Measurements from ENCODE around the gene SYT14. TPM values are rescaled to one million over a fixed set of nuclear protein-coding genes. Genes with fewer than 3 reads are reported as not detected.
"Not testable (repeated sequence)": the region's sequence is repeated elsewhere in the genome, so short reads cannot be mapped to it uniquely, and the experiment has no call there.

SYT14 gene
- total RNA-seq, 1 donor from 2014 or later = 0.03 TPM

GRCh38 chr1:209911746-209912145 lies 26.3 kb upstream of the SYT14 start:
- Histone ChIP-seq H3K4me3 (no peak overlapping the region), H3K27me3 (no peaks in the 10 kb centered on the region), H3K36me3 (no peaks in the 10 kb centered on the region), H3K27ac (no peak overlapping the region), H3K4me1 (no peaks in the 10 kb centered on the region), H3K9me3 (no peaks in the 10 kb centered on the region)
- DNase-seq (no peak), ATAC-seq (no peak)
- no peak for TF ChIP-seq CTCF (IDR thresholded peaks at IDR 0.05)
- intact Hi-C loops (cut with DNase I) = no loop called here

GRCh38 chr1:209912306-209912705 lies 25.7 kb upstream of the SYT14 start:
- no peaks in the 10 kb centered on the region for H3K4me1 ChIP-seq
- DNase-seq = no peak
- intact Hi-C loops (cut with DNase I) = no loop called here
- no peak overlapping the region for H3K27ac ChIP-seq
- no peak for TF ChIP-seq CTCF (IDR thresholded peaks at IDR 0.05)
- no peak for ATAC-seq
- H3K4me3 ChIP-seq = no peak overlapping the region
- no peaks in the 10 kb centered on the region for H3K9me3 ChIP-seq
- no peaks in the 10 kb centered on the region for H3K36me3 ChIP-seq
- H3K27me3 ChIP-seq = no peaks in the 10 kb centered on the region

- ATAC-seq; H3K27ac ChIP-seq; H3K4me3 ChIP-seq; H3K27me3 ChIP-seq; DNase-seq; H3K4me1 ChIP-seq; H3K36me3 ChIP-seq; H3K9me3 ChIP-seq; intact Hi-C loops (cut with DNase I): not testable (repeated sequence)
These were observed 18.4 kb upstream of the SYT14 start for GRCh38 chr1:209919637-209920036.

- Histone ChIP-seq H3K4me3 (no peak overlapping the region), H3K27me3 (no peaks in the 10 kb centered on the region), H3K27ac (no peak overlapping the region), H3K36me3 (no peaks in the 10 kb centered on the region), H3K9me3 (no peaks in the 10 kb centered on the region), H3K4me1 (no peaks in the 10 kb centered on the region)
- intact Hi-C loops (cut with DNase I) = no loop called here
- ATAC-seq = no peak
- no peak for TF ChIP-seq CTCF (IDR thresholded peaks at IDR 0.05)
- DNase-seq = no peak
These were observed 17.2 kb upstream of the SYT14 start for GRCh38 chr1:209920844-209921243.

GRCh38 chr1:209924390-209924789 lies 13.6 kb upstream of the SYT14 start:
- H3K4me1 ChIP-seq = no peaks in the 10 kb centered on the region
- no peaks in the 10 kb centered on the region for H3K36me3 ChIP-seq
- ATAC-seq (no peak), DNase-seq (no peak)
- H3K4me3 ChIP-seq = no peak overlapping the region
- intact Hi-C loops (cut with DNase I) = no loop called here
- no peaks in the 10 kb centered on the region for H3K9me3 ChIP-seq
- no peak overlapping the region for H3K27ac ChIP-seq
- TF ChIP-seq CTCF (IDR thresholded peaks at IDR 0.05) = no peak
- H3K27me3 ChIP-seq = no peaks in the 10 kb centered on the region

- Histone ChIP-seq H3K27me3 (no peaks in the 10 kb centered on the region), H3K27ac (no peak overlapping the region), H3K36me3 (no peaks in the 10 kb centered on the region), H3K9me3 (no peaks in the 10 kb centered on the region), H3K4me1 (no peaks in the 10 kb centered on the region), H3K4me3 (no peak overlapping the region)
- TF ChIP-seq CTCF (IDR thresholded peaks at IDR 0.05) = no peak
- no peak for DNase-seq
- intact Hi-C loops (cut with DNase I) = no loop called here
- ATAC-seq = no peak
These were observed 12.0 kb upstream of the SYT14 start for GRCh38 chr1:209926045-209926444.

Measured in upper lobe of right lung (tissue), 1 donor.